SK-N-SH (cell line): ENCODE results near the gene MEG3. TPM values are rescaled to one million over a fixed set of nuclear protein-coding genes. Genes with fewer than 3 reads are reported as not detected.

Experiments used
- CTCF ChIA-PET: fragments of 300-600, 350-600 bp; formaldehyde crosslinking; extraction: SDS; loops from one replicate; lab custom pipeline; 2021; lab: Yijun Ruan, JAX
- POLR2A ChIA-PET: fragments of 350-600 bp; sonication (Branson Sonifier 250); formaldehyde crosslinking; extraction: SDS; loops from one replicate; lab custom pipeline; 2020; ENCODE audit warnings: antibody characterized with exemption, inconsistent platforms; lab: Yijun Ruan, JAX
- DNase-seq: peaks from one replicate; pipeline ENCODE4 v3.0.0; 2012
- H2AFZ ChIP-seq: fragments of 200-600 bp; sonication (generic); 2 replicates; pipeline ENCODE4 v1.8.1; 2016; ENCODE audit warnings: antibody characterized with exemption, mild to moderate bottlenecking, low read depth
- H3F3A ChIP-seq: fragments of 200-600 bp; sonication (generic); replicated peaks from 2 replicates; pipeline ENCODE3; 2016; ENCODE audit warnings: antibody characterized with exemption, mild to moderate bottlenecking; ENCODE audit not compliant: insufficient read depth
- H3K27ac ChIP-seq, 2 experiments: fragments of 200-500 bp in 1 of 2; fragments of 200-600 bp in 1 of 2; sonication (Bioruptor generic) in 1 of 2; sonication (generic), shearing (Covaris generic) in 1 of 2; 2 replicates each; pipeline versions ENCODE4 v1.5.1 to v1.6.1; 2014 to 2016; ENCODE audit warnings: low read depth in 2 of 2, inconsistent platforms in 1 of 2, low read length in 1 of 2, mild to moderate bottlenecking in 1 of 2, mixed read lengths in 1 of 2
- H3K27me3 ChIP-seq: fragments of 200-600 bp; sonication (generic), shearing (Covaris generic); 2 replicates; pipeline ENCODE4 v1.6.1; 2016; ENCODE audit warnings: mixed run types; ENCODE audit not compliant: insufficient read depth
- H3K36me3 ChIP-seq, 2 experiments: fragments of 200-500 bp in 1 of 2; fragments of 200-600 bp in 1 of 2; sonication (Bioruptor generic) in 1 of 2; sonication (generic) in 1 of 2; replicated peaks in 1 of 2; 2 replicates each; pipeline versions ENCODE3 to v1.5.1; 2014 to 2016; ENCODE audit warnings: low read length in 1 of 2, mild to moderate bottlenecking in 1 of 2; ENCODE audit not compliant: insufficient read depth in 2 of 2, control insufficient read depth in 1 of 2
- H3K4me1 ChIP-seq, 2 experiments: fragments of 200-500 bp in 1 of 2; fragments of 200-600 bp in 1 of 2; sonication (Bioruptor generic) in 1 of 2; sonication (generic), shearing (Covaris generic) in 1 of 2; 2 replicates each; pipeline versions ENCODE4 v1.5.1 to v1.6.1; 2014 to 2016; ENCODE audit warnings: low read depth in 1 of 2, low read length in 1 of 2, mixed run types in 1 of 2; ENCODE audit not compliant: insufficient read depth in 2 of 2, control insufficient read depth in 1 of 2
- H3K4me2 ChIP-seq: fragments of 200-600 bp; sonication (generic), shearing (Covaris generic); 2 replicates; pipeline ENCODE4 v1.6.1; 2017; ENCODE audit warnings: mixed run types
- H3K4me3 ChIP-seq, 2 experiments: fragments of 200-500 bp in 1 of 2; fragments of 200-600 bp in 1 of 2; sonication (Bioruptor generic) in 1 of 2; sonication (generic), shearing (Covaris generic) in 1 of 2; 2 replicates each; pipeline versions ENCODE4 v1.5.1 to v1.8.1; 2014 to 2016; ENCODE audit warnings: low read depth in 2 of 2, inconsistent platforms in 1 of 2, low read length in 1 of 2, mild to moderate bottlenecking in 1 of 2, mixed read lengths in 1 of 2, moderate library complexity in 1 of 2
- H3K79me2 ChIP-seq: fragments of 200-600 bp; sonication (generic); 2 replicates; pipeline ENCODE4 v1.8.1; 2017; ENCODE audit warnings: mild to moderate bottlenecking; ENCODE audit not compliant: insufficient read depth
- H3K9ac ChIP-seq: fragments of 200-600 bp; sonication (generic); 2 replicates; pipeline ENCODE4 v1.6.1; 2017; ENCODE audit warnings: mixed run types
- H3K9me2 ChIP-seq: fragments of 200-600 bp; sonication (generic); 2 replicates; pipeline ENCODE4 v1.6.1; 2017; ENCODE audit warnings: mixed run types
- H3K9me3 ChIP-seq: fragments of 200-600 bp; sonication (generic); 2 replicates; pipeline ENCODE4 v1.6.1; 2017; ENCODE audit warnings: mixed run types, mild to moderate bottlenecking, moderate library complexity
- H4K20me1 ChIP-seq: fragments of 200-600 bp; sonication (generic); 2 replicates; pipeline ENCODE4 v1.6.1; 2017; ENCODE audit warnings: mild to moderate bottlenecking, mixed run types; ENCODE audit not compliant: insufficient read depth
- CTCF ChIP-seq: fragments of 200-600 bp; sonication (generic); IDR thresholded peaks from 2 replicates; pipeline ENCODE4 v1.6.1; 2017; ENCODE audit warnings: antibody characterized with exemption, mild to moderate bottlenecking, moderate library complexity
- EZH2phosphoT487 ChIP-seq: fragments of 200-600 bp; sonication (generic); IDR thresholded peaks from 2 replicates; pipeline ENCODE4 v1.6.1; 2017; ENCODE audit warnings: low read depth, mixed run types, mild to moderate bottlenecking, antibody characterized with exemption, moderate library complexity, borderline replicate concordance
- FOSL2 ChIP-seq: IDR thresholded peaks from 2 replicates; pipeline ENCODE4 v1.4.0; 2012; ENCODE audit warnings: low read depth, mild to moderate bottlenecking, moderate library complexity, borderline replicate concordance
- FOXM1 ChIP-seq: IDR thresholded peaks from 2 replicates; pipeline ENCODE4 v1.4.0; 2012; ENCODE audit warnings: low read depth, mild to moderate bottlenecking
- GABPA ChIP-seq: IDR thresholded peaks from 2 replicates; pipeline ENCODE4 v1.4.0; 2012; ENCODE audit warnings: low read depth, mild to moderate bottlenecking
- MAX ChIP-seq: IDR thresholded peaks from 2 replicates; pipeline ENCODE4 v1.4.0; 2012; ENCODE audit warnings: low read depth
- NFIC ChIP-seq: IDR thresholded peaks from 2 replicates; pipeline ENCODE4 v1.4.0; 2012; ENCODE audit warnings: borderline replicate concordance
- POLR2AphosphoS5 ChIP-seq: IDR thresholded peaks from 2 replicates; pipeline ENCODE4 v1.6.1; 2012; ENCODE audit warnings: low read depth, low read length
- TCF12 ChIP-seq: IDR thresholded peaks from 2 replicates; pipeline ENCODE4 v1.4.0; 2012
- TEAD4 ChIP-seq: IDR thresholded peaks from 2 replicates; pipeline ENCODE4 v1.4.0; 2012; ENCODE audit warnings: mild to moderate bottlenecking, borderline replicate concordance; ENCODE audit not compliant: insufficient read depth
- USF2 ChIP-seq: fragments of 150-350 bp; IDR thresholded peaks from 2 replicates; pipeline ENCODE4 v1.6.1; 2017; ENCODE audit warnings: antibody characterized with exemption, low read length, low read depth, borderline replicate concordance
- YY1 ChIP-seq: IDR thresholded peaks from 2 replicates; pipeline ENCODE4 v1.4.0; 2012; ENCODE audit warnings: low read depth, mild to moderate bottlenecking
- ZBTB33 ChIP-seq: IDR thresholded peaks from 2 replicates; pipeline ENCODE4 v1.4.0; 2012; ENCODE audit warnings: low read depth, borderline replicate concordance
- WGBS: methylation state at CpG from one replicate; pipeline ENCODE4 v1.1.6; 2017; ENCODE audit warnings: low lambda C conversion rate; 5-methylcytosine and 5-hydroxymethylcytosine counted together
- polyA plus RNA-seq, 3 experiments: library from polyadenylated mRNA; depleted of rRNA; stranded (reverse); fragments of >200 nt; gene quantifications; 2 replicates each; pipeline ENCODE4 v1.2.3, GENCODE V29; 2012

The MEG3 gene
- polyA plus RNA-seq, 1 of the 3 experiments (the other 2 are of a cell fraction), result not detected

GRCh38 chr14:100844082-100844408, 18.1 kb downstream of the MEG3 start:
- 57% methylated on average over 2 of the region's 4 CpGs for WGBS
- CTCF ChIA-PET, result interaction anchor here (1.6 kb wide), 1 partner anchor 11 kb away, joined by 4 read pairs; no protein-coding TSS in a partner anchor
- H3K4me1 ChIP-seq, result peaks cover 0 to 35% of the 10 kb centered on the region in 2 experiments; a peak in 1 of 4 replicates

GRCh38 chr14:100844421-100844820, 18.5 kb downstream of the MEG3 start:
- no peaks in the 10 kb centered on the region for H3K36me3 ChIP-seq
- CTCF ChIA-PET, result interaction anchor here (1.6 kb wide), 1 partner anchor 10 kb away, joined by 4 read pairs; no protein-coding TSS in a partner anchor
- H3K9me2 ChIP-seq, result no peaks in the 10 kb centered on the region
- no peaks in the 10 kb centered on the region for H3K27me3 ChIP-seq
- TF ChIP-seq TEAD4, result no peak
- no peak for TF ChIP-seq GABPA
- no peak for TF ChIP-seq ZBTB33
- no peak for TF ChIP-seq YY1
- no peak for TF ChIP-seq MAX
- TF ChIP-seq TCF12, result no peak
- TF ChIP-seq USF2, result no peak
- TF ChIP-seq POLR2AphosphoS5, result no peak
- TF ChIP-seq NFIC, result no peak
- no peak for TF ChIP-seq FOXM1
- no peak for TF ChIP-seq FOSL2
- no peak overlapping the region for H3K4me2 ChIP-seq
- peaks cover 0 to 31% of the 10 kb centered on the region in 2 experiments; a peak in 1 of 4 replicates for H3K4me1 ChIP-seq
- no peaks in the 10 kb centered on the region for H3F3A ChIP-seq
- H4K20me1 ChIP-seq, result no peaks in the 10 kb centered on the region
- H2AFZ ChIP-seq, result no peak overlapping the region
- H3K27ac ChIP-seq, result no peak overlapping the region
- DNase-seq, result no peak
- no peaks in the 10 kb centered on the region for H3K79me2 ChIP-seq
- no peak overlapping the region for H3K4me3 ChIP-seq
- no peaks in the 10 kb centered on the region for H3K9me3 ChIP-seq
- 77% methylated on average over 9 of the region's 9 CpGs for WGBS
- POLR2A ChIA-PET, result no interaction called here
- no peak overlapping the region for H3K9ac ChIP-seq

More at GRCh38 chr14:100844082-100844408, 18.1 kb downstream of the MEG3 start:
- Histone ChIP-seq H3K27ac (no peak overlapping the region), H3K79me2 (no peaks in the 10 kb centered on the region), H2AFZ (no peak overlapping the region), H3K9ac (no peak overlapping the region), H3K27me3 (no peaks in the 10 kb centered on the region), H3K4me2 (no peak overlapping the region), H3K9me3 (no peaks in the 10 kb centered on the region), H3K4me3 (no peak overlapping the region), H3K9me2 (no peaks in the 10 kb centered on the region), H4K20me1 (no peaks in the 10 kb centered on the region), H3F3A (no peaks in the 10 kb centered on the region), H3K36me3 (no peaks in the 10 kb centered on the region)
- no peak for TF ChIP-seq EZH2phosphoT487
- TF ChIP-seq TCF12, result no peak
- no peak for TF ChIP-seq CTCF
- no peak for TF ChIP-seq NFIC
- DNase-seq, result no peak
- POLR2A ChIA-PET, result no interaction called here
